AG09319 (cell line): ENCODE measurements around the gene RPL27.
"Not testable (repeated sequence)": the region's sequence is repeated elsewhere in the genome, so short reads cannot be mapped to it uniquely, and the experiment has no call there.

Experiments used
- DNase-seq: peaks from one replicate; pipeline ENCODE4 v3.0.0-alpha.2; 2010; ENCODE audit warnings: low read depth; ENCODE audit errors: extremely low read depth
- CTCF ChIP-seq: IDR thresholded peaks from 2 replicates; pipeline ENCODE4 v1.5.1; 2011; ENCODE audit warnings: low read depth, mild to moderate bottlenecking, inconsistent platforms, low read length, moderate library complexity

The RPL27 gene

GRCh38 chr17:42971589-42971988 is 26.6 kb upstream of the RPL27 start:
- DNase-seq = no peak
- TF ChIP-seq CTCF = no peak

GRCh38 chr17:42973323-42973722 is 24.9 kb upstream of the RPL27 start:
- DNase-seq = not testable (repeated sequence)

- no peak for TF ChIP-seq CTCF
- DNase-seq = no peak
These were observed 23.0 kb upstream of the RPL27 start for GRCh38 chr17:42975265-42975664.

GRCh38 chr17:42975701-42976100 is 22.5 kb upstream of the RPL27 start:
- not testable (repeated sequence) for DNase-seq

GRCh38 chr17:42979511-42980273 is 18.5 kb upstream of the RPL27 start, which contains the start of gene PTGES3L:
TSS of gene PTGES3L (minus strand) at chr17:42980080. CDS start at chr17:42980053, 27 bp downstream.
- DNase-seq = no peak
- TF ChIP-seq CTCF = no peak

- TF ChIP-seq CTCF = no peak
- DNase-seq = peak; percentile 32
These were observed 17.9 kb upstream of the RPL27 start, which contains the start of gene RUNDC1 for GRCh38 chr17:42980274-42980765. TSS of gene RUNDC1 (plus strand) at chr17:42980565. CDS start at chr17:42980577, 12 bp downstream.

GRCh38 chr17:42980766-42981397 is 17.3 kb upstream of the RPL27 start:
- TF ChIP-seq CTCF = no peak; the same call in 1 of the 2 replicates
- no peak for DNase-seq

- DNase-seq = no peak
- TF ChIP-seq CTCF = no peak
These were observed 16.0 kb upstream of the RPL27 start for GRCh38 chr17:42982266-42982665.
